GM19463 (cell line): ENCODE data around the gene SEMA3B.

Experiments
- ATAC-seq: cut with Tn5 transposase; IDR thresholded peaks from one replicate; pipeline ENCODE4 v1.9.1; 2021; ENCODE audit warnings: mild to moderate bottlenecking, moderate library complexity; ENCODE audit not compliant: unreplicated experiment

Gene SEMA3B

DNA sequence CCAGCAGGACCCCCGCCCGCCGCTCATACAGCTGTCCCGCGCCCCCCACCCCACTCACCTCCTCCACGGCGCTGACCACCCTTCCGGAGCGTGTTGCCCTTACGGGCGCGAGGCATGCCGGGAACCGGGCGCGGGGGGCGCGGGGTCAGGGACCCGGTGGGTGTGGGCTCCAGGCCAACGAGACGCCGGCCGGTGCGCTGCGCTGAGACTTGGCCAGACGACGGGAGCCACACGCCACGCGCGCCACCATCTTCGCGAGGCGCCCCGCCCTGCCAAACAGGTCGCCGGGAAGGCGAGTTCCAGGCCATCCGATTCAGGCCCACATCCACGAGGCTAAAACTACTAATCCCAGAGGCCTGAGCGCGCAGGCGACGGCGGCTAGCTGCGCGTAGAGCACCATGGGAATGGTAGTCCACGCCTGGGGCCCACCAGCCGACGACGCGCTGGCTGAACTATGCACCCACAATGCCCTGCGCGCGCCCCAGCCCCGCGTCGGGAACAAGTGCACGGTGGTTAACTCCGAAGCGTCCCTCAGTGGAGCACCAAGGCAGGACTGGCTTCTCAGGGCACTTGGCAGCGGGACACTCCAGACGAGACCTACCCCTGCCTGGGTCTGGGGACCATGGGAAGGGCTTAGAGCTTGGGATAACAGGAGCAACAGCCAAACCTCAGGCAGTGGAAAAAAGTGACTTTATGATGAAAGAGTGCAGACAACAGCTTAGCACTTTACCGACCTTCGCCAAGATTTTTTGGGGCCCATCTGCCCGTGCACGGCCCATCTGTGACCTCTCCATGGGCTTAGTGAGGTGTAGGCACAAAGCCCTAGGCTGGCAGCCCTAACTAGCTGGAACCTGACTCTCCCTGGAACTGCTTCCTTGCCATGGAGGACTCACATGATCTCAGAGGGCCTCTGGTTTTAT, 23.5 kb downstream of the SEMA3B start, which contains the start of gene IFRD2:
IFRD2 (minus strand) TSS at position 271 of the 920 bp plus-strand sequence; CDS start at position 116, 155 bp downstream.
- peak; percentile 94 for ATAC-seq

- ATAC-seq = no peak
These were observed 24.3 kb downstream of the SEMA3B start for GRCh38 chr3:50293079-50293801.

GRCh38 chr3:50294089-50294488, 25.1 kb downstream of the SEMA3B start:
- no peak for ATAC-seq

GRCh38 chr3:50294492-50295403, 25.8 kb downstream of the SEMA3B start:
- no peak for ATAC-seq

DNA sequence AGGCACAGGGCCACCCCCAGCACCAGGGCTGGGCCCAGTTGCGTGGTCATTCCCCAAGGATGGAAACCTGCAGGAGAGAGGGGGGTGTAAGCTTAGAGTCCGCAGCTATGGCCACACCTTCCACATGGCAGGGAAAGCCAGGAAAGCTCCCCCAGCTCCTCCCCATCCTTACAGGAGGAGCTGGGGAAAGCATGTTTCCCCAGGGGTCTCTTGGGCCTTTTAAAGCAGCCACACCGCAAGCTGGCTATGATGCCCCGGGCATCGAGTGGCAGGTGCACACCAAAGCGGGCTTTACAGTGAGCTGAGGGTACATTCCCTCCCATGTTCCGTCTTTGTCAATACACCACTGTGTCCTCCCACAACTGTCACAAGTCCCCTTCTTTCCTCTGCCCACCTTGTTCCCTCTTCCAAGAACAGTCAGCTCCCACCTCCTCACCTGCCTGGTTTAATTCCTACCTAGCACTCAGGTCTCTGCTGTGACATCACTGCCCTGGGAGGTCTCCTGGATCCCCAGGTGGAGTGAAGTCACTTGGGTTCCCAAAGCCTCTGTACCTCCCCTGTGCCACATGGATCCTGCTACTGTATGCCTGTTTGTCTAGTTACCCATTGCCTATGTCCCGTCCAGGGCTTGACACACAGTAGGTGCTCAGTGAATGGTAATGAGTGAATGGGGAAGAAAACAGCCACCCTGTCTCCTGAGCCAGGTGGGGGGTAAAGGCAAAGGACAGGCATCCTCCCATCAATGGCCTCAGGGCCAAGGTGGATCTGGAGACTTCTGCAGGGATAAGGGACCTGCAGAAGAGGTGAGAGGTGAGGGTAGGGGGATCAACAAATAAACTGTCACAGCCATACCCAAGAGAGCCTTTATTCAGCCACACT, 26.8 kb downstream of the SEMA3B start:
- no peak for ATAC-seq

DNA sequence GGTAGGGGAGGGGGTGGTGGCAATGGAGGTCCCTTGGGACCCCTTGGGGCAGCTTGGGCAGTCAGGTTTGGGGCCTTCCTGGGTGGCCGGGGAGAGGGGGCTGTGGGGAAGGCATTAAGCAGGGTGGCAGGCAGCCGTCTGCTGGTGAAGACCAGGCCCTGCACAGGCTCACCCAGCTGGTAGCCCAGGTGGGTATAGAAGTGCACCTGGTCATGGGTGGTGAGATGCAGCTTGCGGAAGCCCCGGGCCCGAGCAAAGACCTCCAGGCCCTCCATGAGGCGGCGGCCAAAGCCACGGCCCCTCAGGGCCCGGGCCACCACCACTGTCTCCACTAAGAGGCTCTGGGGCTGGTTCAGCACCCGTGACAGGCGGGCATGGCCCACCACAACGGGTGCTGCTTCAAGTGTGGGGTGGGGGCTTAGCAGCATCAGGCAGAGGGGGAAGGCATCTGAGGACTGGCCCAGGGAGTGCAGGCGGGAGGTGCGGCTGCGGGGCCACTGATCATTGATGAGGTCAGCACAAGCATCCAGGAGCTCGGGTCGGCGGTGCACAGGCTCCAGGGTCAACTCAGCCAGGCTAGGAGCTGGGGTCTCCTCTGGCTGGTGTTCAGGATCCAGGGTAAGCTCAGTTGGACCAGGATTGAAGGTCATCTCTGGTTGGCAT, 27.9 kb downstream of the SEMA3B start:
- no peak for ATAC-seq

GRCh38 chr3:50297384-50297775, 28.4 kb downstream of the SEMA3B start:
- ATAC-seq = no peak

- ATAC-seq = no peak
These were observed 29.2 kb downstream of the SEMA3B start for GRCh38 chr3:50297896-50298725.

- ATAC-seq = peak; percentile 85
These were observed 30.1 kb downstream of the SEMA3B start, which contains the start of the genes HYAL3 and NAA80 for GRCh38 chr3:50298836-50299637. Gene HYAL3 (minus strand): TSS chr3:50299405. CDS start chr3:50295602, 3,803 bp downstream. Gene NAA80 (minus strand): TSS chr3:50299405. CDS start chr3:50297463, 1,942 bp downstream.

DNA sequence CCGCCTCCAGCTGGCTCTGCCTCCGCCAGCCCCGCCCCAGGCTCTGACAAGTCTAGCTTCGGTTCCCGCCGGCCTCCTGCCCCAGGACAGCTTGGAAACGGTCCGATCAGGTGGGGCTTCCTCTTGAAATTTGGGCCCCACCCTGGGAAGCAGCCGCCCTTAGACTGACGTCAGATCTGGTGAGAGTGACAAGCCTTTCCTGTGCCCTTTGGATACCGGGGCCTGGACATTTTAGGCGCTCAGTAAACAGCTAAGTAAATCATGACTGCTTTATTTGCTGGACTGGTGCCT, 30.6 kb downstream of the SEMA3B start:
- no peak for ATAC-seq

GRCh38 chr3:50299929-50300680, 31.2 kb downstream of the SEMA3B start:
- no peak for ATAC-seq

- ATAC-seq = no peak
These were observed 31.8 kb downstream of the SEMA3B start for GRCh38 chr3:50300681-50301254.

GRCh38 chr3:50302095-50303012, 33.4 kb downstream of the SEMA3B start:
- ATAC-seq = no peak

GRCh38 chr3:50303013-50303815, 34.3 kb downstream of the SEMA3B start, which contains the start of gene HYAL1:
Gene HYAL1 (minus strand): TSS chr3:50303574. CDS start chr3:50302956, 618 bp downstream.
- no peak for ATAC-seq

GRCh38 chr3:50304601-50305000, 35.7 kb downstream of the SEMA3B start:
- ATAC-seq = no peak
